HCT116 (cell line): ENCODE measurements around the gene C11orf42.

Source experiments
- EZH2 ChIP-seq: fragments of 200-600 bp; sonication (generic); IDR thresholded peaks from 2 replicates; pipeline ENCODE4 v1.6.1; 2017; ENCODE audit warnings: antibody characterized with exemption, mixed run types
- JUND ChIP-seq: IDR thresholded peaks from 2 replicates; pipeline ENCODE4 v1.6.1; 2012
- POLR2A ChIP-seq: IDR thresholded peaks from 2 replicates; pipeline ENCODE4 v1.7.0; 2011; ENCODE audit warnings: borderline replicate concordance; ENCODE audit not compliant: insufficient read depth, insufficient read length; ENCODE audit errors: extremely low read depth
- ZNF274 ChIP-seq: fragments of 200-500 bp; sonication (Bioruptor generic); IDR thresholded peaks from 2 replicates; pipeline ENCODE4 v1.6.1; 2014; ENCODE audit warnings: mild to moderate bottlenecking, low read depth, low read length, inconsistent platforms
- TF ChIP-seq, protein P1 (sequence below), 3 experiments: fragments of 200-600 bp in 1 of 3; sonication (generic) in 1 of 3; IDR thresholded peaks in 2 of 3; conservative IDR thresholded peaks in 1 of 3; 2 replicates each; pipeline ENCODE4 v1.5.1; 2012 to 2017; ENCODE audit warnings: low read depth in 2 of 3, low read length in 2 of 3, antibody characterized with exemption in 1 of 3, borderline replicate concordance in 1 of 3, control low read depth in 1 of 3, mild to moderate bottlenecking in 1 of 3, mixed read lengths in 1 of 3, mixed run types in 1 of 3, moderate library complexity in 1 of 3; ENCODE audit not compliant: insufficient read depth in 1 of 3
- TF ChIP-seq, protein P2 (sequence below): IDR thresholded peaks from 2 replicates; pipeline ENCODE4 v1.6.1; 2012
- TF ChIP-seq, protein P3 (sequence below): IDR thresholded peaks from 2 replicates; pipeline ENCODE4 v1.6.1; 2012; ENCODE audit warnings: low read depth

DNA sequence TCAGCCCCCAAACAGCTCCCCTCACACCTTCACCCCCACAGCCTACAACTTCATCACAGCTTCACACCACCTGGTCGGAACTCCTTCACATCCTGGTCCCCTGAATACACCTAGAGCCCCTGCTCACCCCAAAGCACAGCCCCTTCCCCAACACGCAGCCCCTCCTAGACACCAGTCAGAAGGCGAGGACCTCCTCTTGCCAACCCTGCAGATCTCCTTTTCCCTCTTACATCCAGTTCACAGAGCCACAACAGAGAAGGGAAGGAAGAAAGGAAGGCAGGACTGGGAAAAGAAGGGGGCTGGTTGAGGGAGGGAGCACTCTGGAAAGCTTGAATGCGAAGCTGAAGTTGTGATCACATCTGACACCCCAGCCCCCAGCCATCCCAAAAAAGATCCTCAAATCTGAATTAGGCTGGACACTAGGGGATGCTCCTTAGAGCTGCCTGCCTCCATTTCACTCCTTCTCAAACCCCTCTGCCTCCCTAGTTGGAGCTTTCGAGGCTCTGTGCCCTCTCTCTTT is 54.9 kb downstream of the C11orf42 start:
- TF ChIP-seq, protein P1, sequence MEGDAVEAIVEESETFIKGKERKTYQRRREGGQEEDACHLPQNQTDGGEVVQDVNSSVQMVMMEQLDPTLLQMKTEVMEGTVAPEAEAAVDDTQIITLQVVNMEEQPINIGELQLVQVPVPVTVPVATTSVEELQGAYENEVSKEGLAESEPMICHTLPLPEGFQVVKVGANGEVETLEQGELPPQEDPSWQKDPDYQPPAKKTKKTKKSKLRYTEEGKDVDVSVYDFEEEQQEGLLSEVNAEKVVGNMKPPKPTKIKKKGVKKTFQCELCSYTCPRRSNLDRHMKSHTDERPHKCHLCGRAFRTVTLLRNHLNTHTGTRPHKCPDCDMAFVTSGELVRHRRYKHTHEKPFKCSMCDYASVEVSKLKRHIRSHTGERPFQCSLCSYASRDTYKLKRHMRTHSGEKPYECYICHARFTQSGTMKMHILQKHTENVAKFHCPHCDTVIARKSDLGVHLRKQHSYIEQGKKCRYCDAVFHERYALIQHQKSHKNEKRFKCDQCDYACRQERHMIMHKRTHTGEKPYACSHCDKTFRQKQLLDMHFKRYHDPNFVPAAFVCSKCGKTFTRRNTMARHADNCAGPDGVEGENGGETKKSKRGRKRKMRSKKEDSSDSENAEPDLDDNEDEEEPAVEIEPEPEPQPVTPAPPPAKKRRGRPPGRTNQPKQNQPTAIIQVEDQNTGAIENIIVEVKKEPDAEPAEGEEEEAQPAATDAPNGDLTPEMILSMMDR (IDR thresholded peaks at IDR 0.05 in 2 of 3, conservative IDR thresholded peaks at IDR 0.05 in 1 of 3; ENCODE audit: borderline replicate concordance in 1 of 3, insufficient read depth in 1 of 3, low read depth in 2 of 3, low read length in 2 of 3), result no peak
- TF ChIP-seq, protein P2, sequence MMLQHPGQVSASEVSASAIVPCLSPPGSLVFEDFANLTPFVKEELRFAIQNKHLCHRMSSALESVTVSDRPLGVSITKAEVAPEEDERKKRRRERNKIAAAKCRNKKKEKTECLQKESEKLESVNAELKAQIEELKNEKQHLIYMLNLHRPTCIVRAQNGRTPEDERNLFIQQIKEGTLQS, result no peak
- TF ChIP-seq EZH2 (no peak), POLR2A (no peak), JUND (no peak), ZNF274 (no peak)
- TF ChIP-seq, protein P3, sequence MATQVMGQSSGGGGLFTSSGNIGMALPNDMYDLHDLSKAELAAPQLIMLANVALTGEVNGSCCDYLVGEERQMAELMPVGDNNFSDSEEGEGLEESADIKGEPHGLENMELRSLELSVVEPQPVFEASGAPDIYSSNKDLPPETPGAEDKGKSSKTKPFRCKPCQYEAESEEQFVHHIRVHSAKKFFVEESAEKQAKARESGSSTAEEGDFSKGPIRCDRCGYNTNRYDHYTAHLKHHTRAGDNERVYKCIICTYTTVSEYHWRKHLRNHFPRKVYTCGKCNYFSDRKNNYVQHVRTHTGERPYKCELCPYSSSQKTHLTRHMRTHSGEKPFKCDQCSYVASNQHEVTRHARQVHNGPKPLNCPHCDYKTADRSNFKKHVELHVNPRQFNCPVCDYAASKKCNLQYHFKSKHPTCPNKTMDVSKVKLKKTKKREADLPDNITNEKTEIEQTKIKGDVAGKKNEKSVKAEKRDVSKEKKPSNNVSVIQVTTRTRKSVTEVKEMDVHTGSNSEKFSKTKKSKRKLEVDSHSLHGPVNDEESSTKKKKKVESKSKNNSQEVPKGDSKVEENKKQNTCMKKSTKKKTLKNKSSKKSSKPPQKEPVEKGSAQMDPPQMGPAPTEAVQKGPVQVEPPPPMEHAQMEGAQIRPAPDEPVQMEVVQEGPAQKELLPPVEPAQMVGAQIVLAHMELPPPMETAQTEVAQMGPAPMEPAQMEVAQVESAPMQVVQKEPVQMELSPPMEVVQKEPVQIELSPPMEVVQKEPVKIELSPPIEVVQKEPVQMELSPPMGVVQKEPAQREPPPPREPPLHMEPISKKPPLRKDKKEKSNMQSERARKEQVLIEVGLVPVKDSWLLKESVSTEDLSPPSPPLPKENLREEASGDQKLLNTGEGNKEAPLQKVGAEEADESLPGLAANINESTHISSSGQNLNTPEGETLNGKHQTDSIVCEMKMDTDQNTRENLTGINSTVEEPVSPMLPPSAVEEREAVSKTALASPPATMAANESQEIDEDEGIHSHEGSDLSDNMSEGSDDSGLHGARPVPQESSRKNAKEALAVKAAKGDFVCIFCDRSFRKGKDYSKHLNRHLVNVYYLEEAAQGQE, result no peak
